ENCODE data around the gene ILF2.

DNA sequence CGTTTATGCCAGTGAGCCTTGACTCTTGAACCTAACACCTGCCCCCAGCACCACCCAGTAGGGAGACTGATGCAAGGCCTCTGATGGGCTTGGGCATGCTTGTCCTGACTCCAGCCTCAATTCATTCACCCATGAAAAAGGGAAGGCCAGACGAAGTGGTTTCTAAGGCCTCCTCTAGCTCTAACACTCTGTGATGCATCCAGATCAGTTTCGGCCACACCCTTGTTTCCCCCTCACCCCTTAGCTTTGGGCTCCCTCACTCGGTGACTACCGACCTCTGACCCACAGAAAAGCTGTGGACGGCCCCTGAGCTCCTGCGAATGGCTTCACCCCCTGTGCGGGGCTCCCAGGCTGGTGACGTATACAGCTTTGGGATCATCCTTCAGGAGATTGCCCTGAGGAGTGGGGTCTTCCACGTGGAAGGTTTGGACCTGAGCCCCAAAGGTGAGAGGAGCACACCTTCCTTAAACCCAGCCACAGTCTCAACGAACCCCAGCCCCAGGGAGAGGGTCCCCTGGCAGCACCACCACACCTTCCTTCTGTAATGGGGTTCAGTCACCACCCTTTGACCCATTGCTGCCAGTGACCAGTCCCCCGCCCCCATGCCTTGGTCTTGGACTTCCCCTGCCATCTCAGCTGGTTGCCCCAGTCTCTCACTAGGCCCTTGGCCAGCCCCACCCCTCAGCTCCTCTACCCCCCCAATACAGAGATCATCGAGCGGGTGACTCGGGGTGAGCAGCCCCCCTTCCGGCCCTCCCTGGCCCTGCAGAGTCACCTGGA, 16.7 kb upstream of the ILF2 start:
- TF ChIP-seq, protein P1, sequence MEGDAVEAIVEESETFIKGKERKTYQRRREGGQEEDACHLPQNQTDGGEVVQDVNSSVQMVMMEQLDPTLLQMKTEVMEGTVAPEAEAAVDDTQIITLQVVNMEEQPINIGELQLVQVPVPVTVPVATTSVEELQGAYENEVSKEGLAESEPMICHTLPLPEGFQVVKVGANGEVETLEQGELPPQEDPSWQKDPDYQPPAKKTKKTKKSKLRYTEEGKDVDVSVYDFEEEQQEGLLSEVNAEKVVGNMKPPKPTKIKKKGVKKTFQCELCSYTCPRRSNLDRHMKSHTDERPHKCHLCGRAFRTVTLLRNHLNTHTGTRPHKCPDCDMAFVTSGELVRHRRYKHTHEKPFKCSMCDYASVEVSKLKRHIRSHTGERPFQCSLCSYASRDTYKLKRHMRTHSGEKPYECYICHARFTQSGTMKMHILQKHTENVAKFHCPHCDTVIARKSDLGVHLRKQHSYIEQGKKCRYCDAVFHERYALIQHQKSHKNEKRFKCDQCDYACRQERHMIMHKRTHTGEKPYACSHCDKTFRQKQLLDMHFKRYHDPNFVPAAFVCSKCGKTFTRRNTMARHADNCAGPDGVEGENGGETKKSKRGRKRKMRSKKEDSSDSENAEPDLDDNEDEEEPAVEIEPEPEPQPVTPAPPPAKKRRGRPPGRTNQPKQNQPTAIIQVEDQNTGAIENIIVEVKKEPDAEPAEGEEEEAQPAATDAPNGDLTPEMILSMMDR (IDR thresholded peaks at IDR 0.05; ENCODE audit: poor library complexity), result no peak
- no peak for TF ChIP-seq EZH2 (IDR thresholded peaks at IDR 0.05; ENCODE audit: borderline replicate concordance)
- no peak for TF ChIP-seq EZH2phosphoT487 (IDR thresholded peaks at IDR 0.05; ENCODE audit: low read depth, severe bottlenecking, unreplicated experiment)

Data from hepatocyte (in vitro differentiated cells).